Measurements from ENCODE around the gene CCDC8.

CCDC8 gene

DNA sequence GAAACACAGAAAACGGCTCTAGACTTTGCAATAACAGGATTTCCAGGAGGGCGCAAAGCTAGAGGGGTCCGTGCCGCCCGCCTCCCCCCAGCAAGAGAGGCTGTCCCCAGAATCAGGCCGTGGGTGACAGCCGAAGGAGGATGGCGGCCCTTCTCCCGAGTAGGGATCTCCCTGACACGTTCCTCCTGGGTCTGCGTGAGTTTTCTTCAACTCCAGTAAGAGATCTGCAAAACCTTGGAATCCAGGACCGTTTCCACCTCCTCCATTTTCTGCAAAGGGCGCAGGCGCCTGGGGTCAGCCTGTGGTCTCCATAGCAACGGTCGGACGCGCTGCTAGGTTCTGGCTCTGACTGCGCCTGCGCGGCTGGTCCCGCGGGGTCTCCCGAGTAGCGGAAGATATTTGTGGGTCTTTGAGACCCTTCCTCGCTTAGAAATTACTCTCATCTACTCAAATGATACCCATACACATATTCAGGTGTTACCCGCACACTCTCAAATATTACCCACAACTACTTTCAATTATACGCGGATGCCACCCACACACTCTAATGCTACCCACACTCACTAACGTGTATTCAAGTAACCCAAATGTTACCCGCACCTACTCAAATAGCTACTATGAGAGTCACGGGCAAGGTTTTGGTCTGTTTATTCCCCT is 13.3 kb upstream of the CCDC8 start:
- Histone ChIP-seq H2AFZ (ENCODE audit: insufficient read depth, low read length, poor library complexity) (peak overlapping the region; percentile 97), H3K79me2 (ENCODE audit: control insufficient read depth, insufficient read depth, low read length, poor library complexity) (no peaks in the 10 kb centered on the region), H3K9me3 (ENCODE audit: insufficient read depth, low read depth, low read length) (peaks cover 2% of the 10 kb centered on the region), H2BK120ac (ENCODE audit: insufficient read depth, low read length, poor library complexity) (no peak overlapping the region), H3K27me3 (ENCODE audit: insufficient read depth, low read length) (no peaks in the 10 kb centered on the region), H3K14ac (ENCODE audit: low read length) (peak overlapping the region; percentile 21), H3K36me3 (ENCODE audit: control insufficient read depth in 1 of 2, insufficient read depth in 2 of 2, low read length in 2 of 2) (no peaks in the 10 kb centered on the region), H3K23ac (ENCODE audit: low read length) (no peak overlapping the region), H3K4me3 (ENCODE audit: low read depth, low read length) (peak overlapping the region; percentile 77), H3K79me1 (ENCODE audit: low read length) (peaks cover 2% of the 10 kb centered on the region), H2BK12ac (ENCODE audit: low read length) (no peak overlapping the region), H4K91ac (ENCODE audit: low read depth, low read length) (peak overlapping the region; percentile 45), H3K4me1 (ENCODE audit: control insufficient read depth in 1 of 2, insufficient read depth in 2 of 2, low read length in 2 of 2) (peaks cover 0 to 6% of the 10 kb centered on the region in 2 experiments), H3K4ac (ENCODE audit: low read depth, low read length) (no peak overlapping the region), H3K27ac (ENCODE audit: low read depth, low read length) (no peak overlapping the region), H2AK5ac (ENCODE audit: low read length) (no peak overlapping the region), H3K4me2 (ENCODE audit: low read length) (peak overlapping the region; percentile 80), H3K9ac (ENCODE audit: low read length) (peak overlapping the region; percentile 17), H4K8ac (ENCODE audit: low read depth, low read length) (peak overlapping the region; percentile 85), H3K18ac (ENCODE audit: low read length) (no peak overlapping the region), H4K12ac (ENCODE audit: low read depth, low read length) (peak overlapping the region; percentile 45), H2BK5ac (ENCODE audit: low read depth, low read length, poor library complexity) (no peak overlapping the region)
- 100% methylated on average over 1 of the region's 32 CpGs for WGBS (ENCODE audit: extremely low coverage, insufficient coverage, insufficient read length)
- peak; percentile 31 to 37 for DNase-seq

DNA sequence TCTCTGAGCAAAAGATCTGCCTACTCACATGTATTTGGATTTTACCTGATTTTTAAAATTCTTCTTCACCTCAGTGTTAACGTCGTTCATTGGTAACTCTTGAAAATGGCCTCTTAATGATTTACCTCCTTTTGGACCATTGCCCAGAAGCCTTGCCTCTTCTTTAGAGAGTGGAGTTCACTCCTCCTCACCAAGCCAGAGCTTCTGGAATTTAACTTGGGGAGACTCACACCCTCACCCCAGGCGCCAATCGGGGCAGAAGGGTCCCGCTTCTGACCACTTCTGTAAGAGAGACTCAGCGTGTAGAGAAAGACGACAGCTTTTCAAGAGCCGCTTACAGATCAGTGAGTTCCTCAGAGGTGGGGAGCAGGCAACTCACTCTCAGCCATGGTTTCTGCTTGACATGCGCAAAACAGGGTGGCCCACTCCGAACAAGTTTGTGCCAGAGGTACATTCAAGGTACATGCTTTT is 12.7 kb upstream of the CCDC8 start:
- Histone ChIP-seq H3K9me3 (ENCODE audit: insufficient read depth, low read depth, low read length) (peaks cover 2% of the 10 kb centered on the region), H2BK120ac (ENCODE audit: insufficient read depth, low read length, poor library complexity) (no peak overlapping the region), H3K14ac (ENCODE audit: low read length) (no peak overlapping the region), H2BK12ac (ENCODE audit: low read length) (no peak overlapping the region), H4K12ac (ENCODE audit: low read depth, low read length) (peak overlapping the region; percentile 45), H3K36me3 (ENCODE audit: control insufficient read depth in 1 of 2, insufficient read depth in 2 of 2, low read length in 2 of 2) (no peaks in the 10 kb centered on the region), H3K4me2 (ENCODE audit: low read length) (peak overlapping the region; percentile 80), H3K4me3 (ENCODE audit: low read depth, low read length) (no peak overlapping the region), H3K79me2 (ENCODE audit: control insufficient read depth, insufficient read depth, low read length, poor library complexity) (no peaks in the 10 kb centered on the region), H3K18ac (ENCODE audit: low read length) (no peak overlapping the region), H3K27ac (ENCODE audit: low read depth, low read length) (no peak overlapping the region), H2AFZ (ENCODE audit: insufficient read depth, low read length, poor library complexity) (peak overlapping the region; percentile 97), H3K27me3 (ENCODE audit: insufficient read depth, low read length) (no peaks in the 10 kb centered on the region), H2AK5ac (ENCODE audit: low read length) (no peak overlapping the region), H4K91ac (ENCODE audit: low read depth, low read length) (peak overlapping the region; percentile 45), H3K79me1 (ENCODE audit: low read length) (peaks cover 2% of the 10 kb centered on the region), H3K23ac (ENCODE audit: low read length) (no peak overlapping the region), H2BK5ac (ENCODE audit: low read depth, low read length, poor library complexity) (no peak overlapping the region), H3K4me1 (ENCODE audit: control insufficient read depth in 1 of 2, insufficient read depth in 2 of 2, low read length in 2 of 2) (peaks cover 0 to 6% of the 10 kb centered on the region in 2 experiments), H3K9ac (ENCODE audit: low read length) (peak overlapping the region; percentile 17), H4K8ac (ENCODE audit: low read depth, low read length) (peak overlapping the region; percentile 85), H3K4ac (ENCODE audit: low read depth, low read length) (no peak overlapping the region)
- no peak for DNase-seq
- WGBS (ENCODE audit: extremely low coverage, insufficient coverage, insufficient read length): no CpG with 5 or more reads among the region's 10 CpGs

- Histone ChIP-seq H3K9me3 (ENCODE audit: insufficient read depth, low read depth, low read length) (peaks cover 2% of the 10 kb centered on the region), H4K91ac (ENCODE audit: low read depth, low read length) (no peak overlapping the region), H2AK5ac (ENCODE audit: low read length) (no peak overlapping the region), H3K14ac (ENCODE audit: low read length) (no peak overlapping the region), H2BK5ac (ENCODE audit: low read depth, low read length, poor library complexity) (no peak overlapping the region), H2BK12ac (ENCODE audit: low read length) (no peak overlapping the region), H3K36me3 (ENCODE audit: control insufficient read depth in 1 of 2, insufficient read depth in 2 of 2, low read length in 2 of 2) (no peaks in the 10 kb centered on the region), H3K79me1 (ENCODE audit: low read length) (peaks cover 2% of the 10 kb centered on the region), H3K79me2 (ENCODE audit: control insufficient read depth, insufficient read depth, low read length, poor library complexity) (no peaks in the 10 kb centered on the region), H3K4me1 (ENCODE audit: control insufficient read depth in 1 of 2, insufficient read depth in 2 of 2, low read length in 2 of 2) (peaks cover 0 to 6% of the 10 kb centered on the region in 2 experiments), H3K18ac (ENCODE audit: low read length) (no peak overlapping the region), H3K23ac (ENCODE audit: low read length) (no peak overlapping the region), H2AFZ (ENCODE audit: insufficient read depth, low read length, poor library complexity) (no peak overlapping the region), H3K9ac (ENCODE audit: low read length) (no peak overlapping the region), H2BK120ac (ENCODE audit: insufficient read depth, low read length, poor library complexity) (no peak overlapping the region), H4K12ac (ENCODE audit: low read depth, low read length) (no peak overlapping the region), H3K27ac (ENCODE audit: low read depth, low read length) (no peak overlapping the region), H4K8ac (ENCODE audit: low read depth, low read length) (no peak overlapping the region), H3K4ac (ENCODE audit: low read depth, low read length) (no peak overlapping the region), H3K4me3 (ENCODE audit: low read depth, low read length) (no peak overlapping the region), H3K4me2 (ENCODE audit: low read length) (no peak overlapping the region), H3K27me3 (ENCODE audit: insufficient read depth, low read length) (no peaks in the 10 kb centered on the region)
- DNase-seq: no peak
- no CpG with 5 or more reads among the region's 5 CpGs for WGBS (ENCODE audit: extremely low coverage, insufficient coverage, insufficient read length)
Observed at GRCh38 chr19:46423188-46423587, 9.8 kb upstream of the CCDC8 start.

DNA sequence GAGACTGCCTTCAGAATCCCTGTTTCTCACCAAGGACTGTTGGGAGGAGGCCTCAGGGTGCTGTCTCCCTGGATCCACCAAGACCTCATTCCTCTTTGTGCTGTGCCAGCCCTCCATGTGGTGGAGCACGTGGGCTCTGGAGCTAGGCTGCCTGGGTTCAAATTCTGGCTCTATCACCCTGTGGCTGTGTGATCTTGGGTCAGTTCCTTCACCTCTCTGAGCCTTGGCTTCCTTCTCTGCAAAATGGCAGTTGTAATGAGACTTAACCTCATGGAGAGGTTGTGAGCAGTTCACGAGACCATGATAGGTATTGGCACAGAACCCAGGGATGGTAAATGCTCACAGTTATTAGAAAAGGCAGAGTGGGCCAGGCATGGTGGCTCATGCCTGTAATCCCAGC is 9.0 kb upstream of the CCDC8 start:
- Histone ChIP-seq H3K9me3 (ENCODE audit: insufficient read depth, low read depth, low read length) (peaks cover 2% of the 10 kb centered on the region), H3K36me3 (ENCODE audit: control insufficient read depth in 1 of 2, insufficient read depth in 2 of 2, low read length in 2 of 2) (no peaks in the 10 kb centered on the region), H3K4me3 (ENCODE audit: low read depth, low read length) (no peak overlapping the region), H4K8ac (ENCODE audit: low read depth, low read length) (no peak overlapping the region), H3K4me1 (ENCODE audit: control insufficient read depth in 1 of 2, insufficient read depth in 2 of 2, low read length in 2 of 2) (peaks cover 0 to 6% of the 10 kb centered on the region in 2 experiments), H3K27ac (ENCODE audit: low read depth, low read length) (no peak overlapping the region), H4K91ac (ENCODE audit: low read depth, low read length) (no peak overlapping the region), H3K79me2 (ENCODE audit: control insufficient read depth, insufficient read depth, low read length, poor library complexity) (no peaks in the 10 kb centered on the region), H3K18ac (ENCODE audit: low read length) (no peak overlapping the region), H3K79me1 (ENCODE audit: low read length) (peaks cover 2% of the 10 kb centered on the region), H3K23ac (ENCODE audit: low read length) (no peak overlapping the region), H3K14ac (ENCODE audit: low read length) (no peak overlapping the region), H3K4me2 (ENCODE audit: low read length) (no peak overlapping the region), H3K9ac (ENCODE audit: low read length) (no peak overlapping the region), H2BK120ac (ENCODE audit: insufficient read depth, low read length, poor library complexity) (no peak overlapping the region), H2AFZ (ENCODE audit: insufficient read depth, low read length, poor library complexity) (no peak overlapping the region), H2BK5ac (ENCODE audit: low read depth, low read length, poor library complexity) (no peak overlapping the region), H2AK5ac (ENCODE audit: low read length) (no peak overlapping the region), H4K12ac (ENCODE audit: low read depth, low read length) (no peak overlapping the region), H3K27me3 (ENCODE audit: insufficient read depth, low read length) (no peaks in the 10 kb centered on the region), H3K4ac (ENCODE audit: low read depth, low read length) (no peak overlapping the region), H2BK12ac (ENCODE audit: low read length) (no peak overlapping the region)
- no CpG with 5 or more reads among the region's 2 CpGs for WGBS (ENCODE audit: extremely low coverage, insufficient coverage, insufficient read length)
- DNase-seq: no peak

All from trophoblast cell (in vitro differentiated cells and primary cell).